Subcutaneous adipose tissue (tissue), 4 donors: ENCODE measurements around the gene FARP1. TPM values are rescaled to one million over a fixed set of nuclear protein-coding genes. Genes with fewer than 3 reads are reported as not detected.

Experiments used
- total RNA-seq, 4 donors: library from RNA; depleted of rRNA; stranded (reverse); fragments of >200 nt; gene quantifications; one replicate each; pipeline ENCODE4 v1.1.0, GENCODE V29; 2016
- TF ChIP-seq, protein P1 (sequence below): fragments of 450-650 bp; IDR thresholded peaks from one replicate; pipeline ENCODE4 v1.5.1; 2016; ENCODE audit warnings: low read depth, mild to moderate bottlenecking, control low read depth, antibody characterized with exemption, moderate library complexity

The FARP1 gene
- total RNA-seq, 4 donors from 2014 or later = 24.9 to 39.9 (median 28.8) TPM

- TF ChIP-seq, protein P1, sequence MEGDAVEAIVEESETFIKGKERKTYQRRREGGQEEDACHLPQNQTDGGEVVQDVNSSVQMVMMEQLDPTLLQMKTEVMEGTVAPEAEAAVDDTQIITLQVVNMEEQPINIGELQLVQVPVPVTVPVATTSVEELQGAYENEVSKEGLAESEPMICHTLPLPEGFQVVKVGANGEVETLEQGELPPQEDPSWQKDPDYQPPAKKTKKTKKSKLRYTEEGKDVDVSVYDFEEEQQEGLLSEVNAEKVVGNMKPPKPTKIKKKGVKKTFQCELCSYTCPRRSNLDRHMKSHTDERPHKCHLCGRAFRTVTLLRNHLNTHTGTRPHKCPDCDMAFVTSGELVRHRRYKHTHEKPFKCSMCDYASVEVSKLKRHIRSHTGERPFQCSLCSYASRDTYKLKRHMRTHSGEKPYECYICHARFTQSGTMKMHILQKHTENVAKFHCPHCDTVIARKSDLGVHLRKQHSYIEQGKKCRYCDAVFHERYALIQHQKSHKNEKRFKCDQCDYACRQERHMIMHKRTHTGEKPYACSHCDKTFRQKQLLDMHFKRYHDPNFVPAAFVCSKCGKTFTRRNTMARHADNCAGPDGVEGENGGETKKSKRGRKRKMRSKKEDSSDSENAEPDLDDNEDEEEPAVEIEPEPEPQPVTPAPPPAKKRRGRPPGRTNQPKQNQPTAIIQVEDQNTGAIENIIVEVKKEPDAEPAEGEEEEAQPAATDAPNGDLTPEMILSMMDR = no peak
Measured at GRCh38 chr13:98222081-98222554, 79.2 kb downstream of the FARP1 start.

GRCh38 chr13:98222816-98223215, 79.9 kb downstream of the FARP1 start:
- TF ChIP-seq, protein P1 = no peak

DNA sequence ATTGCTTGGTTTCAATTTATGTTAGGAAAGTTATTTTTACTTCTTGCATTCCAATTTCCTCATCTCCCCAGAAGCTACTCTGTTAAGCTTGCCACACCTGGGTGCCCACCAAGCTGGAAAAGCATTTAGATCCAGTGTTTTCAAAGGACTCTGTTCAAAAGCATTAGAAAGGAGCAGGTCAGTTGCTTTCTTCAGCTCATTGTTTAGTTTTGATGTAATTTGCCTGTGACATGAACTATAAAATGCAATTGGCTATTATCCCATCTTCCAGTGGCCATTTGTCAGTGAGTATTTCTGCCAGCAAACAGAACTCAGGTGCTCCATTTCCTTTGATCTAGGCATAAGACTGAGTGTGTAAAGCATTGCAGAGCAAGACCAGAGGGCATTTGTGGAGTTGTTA, 80.8 kb downstream of the FARP1 start:
- TF ChIP-seq, protein P1 = no peak

DNA sequence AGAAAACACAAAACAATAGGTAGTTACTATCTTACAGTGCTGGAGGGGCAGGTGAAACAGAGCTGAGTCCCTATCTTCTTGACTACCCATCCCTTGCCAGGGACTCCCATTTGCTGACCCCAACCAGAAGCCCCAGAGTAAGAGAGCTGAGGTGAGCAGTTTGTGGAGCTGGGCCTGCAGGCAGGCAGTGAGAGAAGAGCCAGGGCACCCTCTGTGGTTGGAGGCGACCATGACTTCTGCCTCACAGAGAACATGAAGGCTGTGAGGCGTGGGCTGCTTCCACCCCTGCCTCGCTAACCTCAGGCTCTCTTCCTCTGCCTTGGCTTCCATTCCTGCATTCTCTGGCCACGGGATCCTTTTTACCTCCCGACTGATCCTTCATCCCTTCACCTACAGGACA, 81.7 kb downstream of the FARP1 start:
- TF ChIP-seq, protein P1 = no peak

DNA sequence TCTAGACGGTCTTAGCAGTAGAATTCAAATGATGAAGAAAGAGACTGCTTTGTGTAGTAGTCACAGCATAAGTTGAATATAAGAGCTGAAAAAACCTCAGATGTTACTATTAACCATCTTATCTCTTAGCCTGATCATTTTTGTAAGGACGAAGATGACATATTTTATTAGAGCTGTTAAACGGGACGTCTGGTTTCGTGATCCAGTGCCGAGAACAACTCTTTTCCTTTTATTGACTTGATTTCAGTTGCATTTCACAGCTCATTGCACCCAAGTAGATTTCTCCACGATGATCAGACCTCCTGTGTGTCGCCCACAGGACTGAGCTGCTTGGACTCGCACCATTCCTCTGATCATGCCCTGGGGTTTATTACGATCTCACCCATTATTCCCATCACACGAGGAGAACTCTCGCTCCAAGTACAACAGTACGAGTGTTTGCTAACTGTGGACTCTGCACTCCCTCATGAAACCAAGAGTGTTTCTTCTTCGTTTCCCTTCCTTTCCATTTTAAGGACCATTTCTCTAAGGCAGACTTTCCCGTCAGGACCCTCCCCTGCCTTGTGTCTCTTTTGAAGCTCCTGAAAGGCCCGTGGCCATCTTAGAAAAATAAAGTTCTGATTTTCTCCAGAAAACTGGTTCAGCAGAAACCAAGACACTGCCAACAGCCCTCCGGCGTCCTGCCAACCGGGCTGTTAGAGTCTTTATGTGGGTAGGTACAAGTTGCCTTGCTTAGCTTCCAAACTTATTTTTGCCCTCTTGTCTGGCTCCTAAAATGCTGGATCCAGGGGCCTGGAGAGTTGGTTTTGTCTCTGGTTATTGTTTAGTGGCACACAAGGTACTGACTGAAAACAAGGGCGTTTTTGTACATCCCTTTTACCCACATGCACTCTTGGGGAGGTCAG, 82.4 kb downstream of the FARP1 start:
- TF ChIP-seq, protein P1 = no peak

DNA sequence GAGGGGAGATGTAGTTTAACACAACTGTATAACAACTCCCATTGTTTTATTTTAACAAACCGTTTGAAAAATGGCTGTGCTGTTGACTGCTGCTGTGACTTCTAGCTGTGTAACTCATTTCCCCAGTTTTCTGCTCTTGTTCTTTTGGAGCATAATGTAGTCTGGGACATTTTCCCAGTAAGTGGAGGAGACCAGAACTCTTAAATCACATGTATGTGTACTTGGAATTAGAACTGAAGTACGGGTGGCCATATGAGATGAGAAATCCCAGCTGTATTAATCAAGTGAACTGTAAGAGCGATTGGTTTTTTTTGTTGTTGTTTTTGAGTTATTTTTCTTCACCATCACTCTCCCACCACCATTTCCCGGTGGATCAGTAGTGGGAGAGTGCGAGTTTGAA, 83.6 kb downstream of the FARP1 start:
- TF ChIP-seq, protein P1 = no peak

- TF ChIP-seq, protein P1 = no peak
Measured at GRCh38 chr13:98228661-98229341, 85.9 kb downstream of the FARP1 start.
